HepG2 (cell line): ENCODE results near the gene ACTL7B. TPM values are rescaled to one million over a fixed set of nuclear protein-coding genes. Genes with fewer than 3 reads are reported as not detected.
A peak's percentile ranks its signal among the peaks of the same experiment; 100 is the strongest.

Experiments
- FOXA3 ChIP-seq: IDR thresholded peaks from 2 replicates; pipeline ENCODE4 v1.6.1; 2016; ENCODE audit warnings: missing genetic modification reagents, missing compliant biosample characterization
- GTF3A ChIP-seq: sonication (generic); formaldehyde crosslinking; conservative IDR thresholded peaks from 2 replicates; pipeline ENCODE4 v1.4.0; 2020; ENCODE audit warnings: mild to moderate bottlenecking, missing genetic modification reagents
- HDAC2 ChIP-seq: sonication (generic); formaldehyde crosslinking; IDR thresholded peaks from 2 replicates; pipeline ENCODE4 v1.4.0; 2020; ENCODE audit warnings: missing genetic modification reagents
- LCORL ChIP-seq, 2 experiments: fragments of 450-650 bp in 1 of 2; sonication (generic) in 1 of 2; formaldehyde crosslinking in 1 of 2; IDR thresholded peaks; 2 replicates each; pipeline versions ENCODE4 v1.5.0 to v1.6.1; 2017 to 2020; ENCODE audit warnings: antibody characterized with exemption in 1 of 2, missing genetic modification reagents in 1 of 2
- MAF1 ChIP-seq: sonication (generic); formaldehyde crosslinking; IDR thresholded peaks from 2 replicates; pipeline ENCODE4 v1.5.0; 2020; ENCODE audit warnings: missing genetic modification reagents, borderline replicate concordance
- NFKB2 ChIP-seq: sonication (generic); formaldehyde crosslinking; IDR thresholded peaks from 2 replicates; pipeline ENCODE4 v1.4.0; 2020; ENCODE audit warnings: missing genetic modification reagents, borderline replicate concordance
- ZBTB1 ChIP-seq: sonication (generic); formaldehyde crosslinking; IDR thresholded peaks from 2 replicates; pipeline ENCODE4 v1.4.0; 2020; ENCODE audit warnings: missing genetic modification reagents, borderline replicate concordance
- ZBTB8A ChIP-seq: sonication (generic); formaldehyde crosslinking; IDR thresholded peaks from 2 replicates; pipeline ENCODE4 v1.4.0; 2020; ENCODE audit warnings: mild to moderate bottlenecking, low read depth, missing genetic modification reagents, borderline replicate concordance
- ZNF292 ChIP-seq: sonication (generic); formaldehyde crosslinking; IDR thresholded peaks from 2 replicates; pipeline ENCODE4 v1.8.1; 2022; ENCODE audit warnings: mild to moderate bottlenecking, low read depth, missing genetic modification reagents, borderline replicate concordance
- ZNF567 ChIP-seq: sonication (generic); formaldehyde crosslinking; IDR thresholded peaks from 2 replicates; pipeline ENCODE4 v1.8.1; 2023; ENCODE audit warnings: mild to moderate bottlenecking, missing genetic modification reagents, borderline replicate concordance
- ZNF598 ChIP-seq: sonication (generic); formaldehyde crosslinking; IDR thresholded peaks from 2 replicates; pipeline ENCODE4 v1.5.1; 2020; ENCODE audit warnings: mild to moderate bottlenecking, missing genetic modification reagents, borderline replicate concordance
- ZNF747 ChIP-seq: sonication (generic); formaldehyde crosslinking; IDR thresholded peaks from 2 replicates; pipeline ENCODE4 v1.8.1; 2023; ENCODE audit warnings: missing genetic modification reagents, mild to moderate bottlenecking, borderline replicate concordance
- ZSCAN22 ChIP-seq: sonication (generic); formaldehyde crosslinking; IDR thresholded peaks from 2 replicates; pipeline ENCODE4 v1.4.0; 2020; ENCODE audit warnings: mild to moderate bottlenecking, missing genetic modification reagents
- ZSCAN30 ChIP-seq: sonication (generic); formaldehyde crosslinking; IDR thresholded peaks from 2 replicates; pipeline ENCODE4 v1.5.0; 2020; ENCODE audit warnings: mild to moderate bottlenecking, missing genetic modification reagents
- polyA plus RNA-seq, 8 experiments: library from polyadenylated mRNA; depleted of rRNA in 3 of 8; stranded (reverse) in 7 of 8; unstranded in 1 of 8; fragments of >200 nt; fragmentation: Illumina TruSeq in 4 of 8; extraction: Trizol in 4 of 8; gene quantifications; 2 replicates each; pipeline versions ENCODE4 v1.2.1 to v1.2.3, GENCODE V29; 2011 to 2016; ENCODE audit warnings: low read depth in 4 of 8, missing spikeins in 1 of 8, mixed read lengths in 1 of 8; ENCODE audit not compliant: insufficient read depth in 1 of 8
- total RNA-seq, 5 experiments: library from RNA; depleted of rRNA; stranded (reverse); fragments of >200 nt; fragmentation: Illumina TruSeq; extraction: Trizol; gene quantifications; 2 replicates each; pipeline ENCODE4 v1.2.3, GENCODE V29; 2016; ENCODE audit warnings: low read depth in 1 of 5
- TF ChIP-seq, protein P1 (sequence below): sonication (generic); formaldehyde crosslinking; IDR thresholded peaks from 2 replicates; pipeline ENCODE4 v1.5.0; 2020; ENCODE audit warnings: mild to moderate bottlenecking, missing genetic modification reagents
- TF ChIP-seq, protein P2 (sequence below): sonication (generic); formaldehyde crosslinking; IDR thresholded peaks from 2 replicates; pipeline ENCODE4 v1.5.0; 2020; ENCODE audit warnings: mild to moderate bottlenecking, missing genetic modification reagents, borderline replicate concordance
- TF ChIP-seq, protein P3 (sequence below): IDR thresholded peaks from 2 replicates; pipeline ENCODE4 v1.6.1; 2012; ENCODE audit warnings: low read depth, low read length, improper control_type of control experiment
- TF ChIP-seq, protein P4 (sequence below): sonication (generic); formaldehyde crosslinking; IDR thresholded peaks from 2 replicates; pipeline ENCODE4 v1.4.0; 2020; ENCODE audit warnings: mild to moderate bottlenecking, missing genetic modification reagents
- TF ChIP-seq, protein P5 (sequence below): IDR thresholded peaks from 2 replicates; pipeline ENCODE4 v1.6.1; 2018; ENCODE audit warnings: missing genetic modification reagents

Gene ACTL7B
- total and polyA plus RNA-seq, 2 of the 13 experiments (the other 11 are each of a cell fraction or from before 2014, with no cell fraction given): 0.07 to 0.11 TPM

DNA sequence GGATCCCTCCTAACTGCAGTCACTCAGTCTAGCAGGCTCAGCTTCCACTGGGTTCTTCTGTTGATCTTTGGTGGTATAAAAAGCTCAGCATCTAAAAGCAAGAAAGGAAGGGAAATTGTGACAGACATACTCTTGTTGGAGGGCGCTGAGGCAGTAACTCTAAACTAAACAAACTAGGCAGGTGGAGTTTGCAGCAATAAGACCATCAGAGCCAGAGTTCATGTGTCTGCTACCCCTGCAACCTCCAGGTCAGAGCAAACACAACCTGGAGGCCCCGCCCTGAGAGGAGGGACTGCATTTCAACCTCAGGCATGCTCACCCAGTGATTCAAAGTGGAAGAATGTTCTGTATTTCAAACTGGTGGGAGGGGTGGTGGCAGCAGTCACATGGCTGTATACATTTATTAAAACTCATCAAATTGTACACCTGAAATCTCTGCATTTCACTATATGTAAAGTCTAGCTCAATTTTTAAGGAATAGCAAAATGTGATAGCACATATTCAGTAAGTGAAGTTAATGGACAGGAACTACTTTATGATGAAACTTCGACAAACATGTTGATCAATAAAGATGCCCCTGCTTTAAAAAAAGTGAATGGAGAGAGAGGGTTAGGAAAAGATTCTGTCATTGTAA is 13.4 kb upstream of the ACTL7B start (continued):
- TF ChIP-seq, protein P1, sequence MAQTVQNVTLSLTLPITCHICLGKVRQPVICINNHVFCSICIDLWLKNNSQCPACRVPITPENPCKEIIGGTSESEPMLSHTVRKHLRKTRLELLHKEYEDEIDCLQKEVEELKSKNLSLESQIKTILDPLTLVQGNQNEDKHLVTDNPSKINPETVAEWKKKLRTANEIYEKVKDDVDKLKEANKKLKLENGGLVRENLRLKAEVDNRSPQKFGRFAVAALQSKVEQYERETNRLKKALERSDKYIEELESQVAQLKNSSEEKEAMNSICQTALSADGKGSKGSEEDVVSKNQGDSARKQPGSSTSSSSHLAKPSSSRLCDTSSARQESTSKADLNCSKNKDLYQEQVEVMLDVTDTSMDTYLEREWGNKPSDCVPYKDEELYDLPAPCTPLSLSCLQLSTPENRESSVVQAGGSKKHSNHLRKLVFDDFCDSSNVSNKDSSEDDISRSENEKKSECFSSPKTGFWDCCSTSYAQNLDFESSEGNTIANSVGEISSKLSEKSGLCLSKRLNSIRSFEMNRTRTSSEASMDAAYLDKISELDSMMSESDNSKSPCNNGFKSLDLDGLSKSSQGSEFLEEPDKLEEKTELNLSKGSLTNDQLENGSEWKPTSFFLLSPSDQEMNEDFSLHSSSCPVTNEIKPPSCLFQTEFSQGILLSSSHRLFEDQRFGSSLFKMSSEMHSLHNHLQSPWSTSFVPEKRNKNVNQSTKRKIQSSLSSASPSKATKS (CRISPR knock-in tag): no peak; the same call in 1 of the 2 replicates
- TF ChIP-seq ZNF292 (peak; percentile 72; the same call in 1 of the 2 replicates), LCORL (IDR thresholded peaks at IDR 0.05) (no peak), LCORL (CRISPR knock-in tag; IDR thresholded peaks at IDR 0.05) (peak; percentile 82), ZNF598 (CRISPR knock-in tag) (no peak), ZBTB1 (no peak), MAF1 (CRISPR knock-in tag) (no peak), HDAC2 (CRISPR knock-in tag) (peak; percentile 87), GTF3A (no peak), ZBTB8A (CRISPR knock-in tag) (no peak), ZSCAN30 (CRISPR knock-in tag) (no peak), NFKB2 (CRISPR knock-in tag) (no peak), ZNF747 (CRISPR knock-in tag) (no peak), FOXA3 (CRISPR knock-in tag) (peak; percentile 81), ZNF567 (CRISPR knock-in tag) (no peak), ZSCAN22 (CRISPR knock-in tag) (no peak)
- TF ChIP-seq, protein P2, sequence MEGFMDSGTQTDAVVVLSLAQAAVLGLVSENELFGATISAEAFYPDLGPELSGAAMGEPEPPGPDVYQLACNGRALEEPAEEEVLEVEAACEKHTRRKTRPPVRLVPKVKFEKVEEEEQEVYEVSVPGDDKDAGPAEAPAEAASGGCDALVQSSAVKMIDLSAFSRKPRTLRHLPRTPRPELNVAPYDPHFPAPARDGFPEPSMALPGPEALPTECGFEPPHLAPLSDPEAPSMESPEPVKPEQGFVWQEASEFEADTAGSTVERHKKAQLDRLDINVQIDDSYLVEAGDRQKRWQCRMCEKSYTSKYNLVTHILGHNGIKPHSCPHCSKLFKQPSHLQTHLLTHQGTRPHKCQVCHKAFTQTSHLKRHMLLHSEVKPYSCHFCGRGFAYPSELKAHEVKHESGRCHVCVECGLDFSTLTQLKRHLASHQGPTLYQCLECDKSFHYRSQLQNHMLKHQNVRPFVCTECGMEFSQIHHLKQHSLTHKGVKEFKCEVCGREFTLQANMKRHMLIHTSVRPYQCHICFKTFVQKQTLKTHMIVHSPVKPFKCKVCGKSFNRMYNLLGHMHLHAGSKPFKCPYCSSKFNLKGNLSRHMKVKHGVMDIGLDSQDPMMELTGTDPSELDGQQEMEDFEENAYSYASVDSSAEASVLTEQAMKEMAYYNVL (CRISPR knock-in tag): peak; percentile 85; the same call in 1 of the 2 replicates
- TF ChIP-seq, protein P3, sequence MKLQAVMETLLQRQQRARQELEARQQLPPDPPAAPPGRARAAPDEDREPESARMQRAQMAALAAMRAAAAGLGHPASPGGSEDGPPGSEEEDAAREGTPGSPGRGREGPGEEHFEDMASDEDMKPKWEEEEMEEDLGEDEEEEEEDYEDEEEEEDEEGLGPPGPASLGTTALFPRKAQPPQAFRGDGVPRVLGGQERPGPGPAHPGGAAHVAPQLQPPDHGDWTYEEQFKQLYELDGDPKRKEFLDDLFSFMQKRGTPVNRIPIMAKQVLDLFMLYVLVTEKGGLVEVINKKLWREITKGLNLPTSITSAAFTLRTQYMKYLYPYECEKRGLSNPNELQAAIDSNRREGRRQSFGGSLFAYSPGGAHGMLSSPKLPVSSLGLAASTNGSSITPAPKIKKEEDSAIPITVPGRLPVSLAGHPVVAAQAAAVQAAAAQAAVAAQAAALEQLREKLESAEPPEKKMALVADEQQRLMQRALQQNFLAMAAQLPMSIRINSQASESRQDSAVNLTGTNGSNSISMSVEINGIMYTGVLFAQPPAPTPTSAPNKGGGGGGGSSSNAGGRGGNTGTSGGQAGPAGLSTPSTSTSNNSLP: peak; percentile 55
- TF ChIP-seq, protein P4, sequence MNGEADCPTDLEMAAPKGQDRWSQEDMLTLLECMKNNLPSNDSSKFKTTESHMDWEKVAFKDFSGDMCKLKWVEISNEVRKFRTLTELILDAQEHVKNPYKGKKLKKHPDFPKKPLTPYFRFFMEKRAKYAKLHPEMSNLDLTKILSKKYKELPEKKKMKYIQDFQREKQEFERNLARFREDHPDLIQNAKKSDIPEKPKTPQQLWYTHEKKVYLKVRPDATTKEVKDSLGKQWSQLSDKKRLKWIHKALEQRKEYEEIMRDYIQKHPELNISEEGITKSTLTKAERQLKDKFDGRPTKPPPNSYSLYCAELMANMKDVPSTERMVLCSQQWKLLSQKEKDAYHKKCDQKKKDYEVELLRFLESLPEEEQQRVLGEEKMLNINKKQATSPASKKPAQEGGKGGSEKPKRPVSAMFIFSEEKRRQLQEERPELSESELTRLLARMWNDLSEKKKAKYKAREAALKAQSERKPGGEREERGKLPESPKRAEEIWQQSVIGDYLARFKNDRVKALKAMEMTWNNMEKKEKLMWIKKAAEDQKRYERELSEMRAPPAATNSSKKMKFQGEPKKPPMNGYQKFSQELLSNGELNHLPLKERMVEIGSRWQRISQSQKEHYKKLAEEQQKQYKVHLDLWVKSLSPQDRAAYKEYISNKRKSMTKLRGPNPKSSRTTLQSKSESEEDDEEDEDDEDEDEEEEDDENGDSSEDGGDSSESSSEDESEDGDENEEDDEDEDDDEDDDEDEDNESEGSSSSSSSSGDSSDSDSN (CRISPR knock-in tag): 0 out of 2 replicates have a peak, but pooled peaks have one; percentile 34
- TF ChIP-seq, protein P5, sequence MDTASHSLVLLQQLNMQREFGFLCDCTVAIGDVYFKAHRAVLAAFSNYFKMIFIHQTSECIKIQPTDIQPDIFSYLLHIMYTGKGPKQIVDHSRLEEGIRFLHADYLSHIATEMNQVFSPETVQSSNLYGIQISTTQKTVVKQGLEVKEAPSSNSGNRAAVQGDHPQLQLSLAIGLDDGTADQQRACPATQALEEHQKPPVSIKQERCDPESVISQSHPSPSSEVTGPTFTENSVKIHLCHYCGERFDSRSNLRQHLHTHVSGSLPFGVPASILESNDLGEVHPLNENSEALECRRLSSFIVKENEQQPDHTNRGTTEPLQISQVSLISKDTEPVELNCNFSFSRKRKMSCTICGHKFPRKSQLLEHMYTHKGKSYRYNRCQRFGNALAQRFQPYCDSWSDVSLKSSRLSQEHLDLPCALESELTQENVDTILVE (CRISPR knock-in tag): no peak
